Activated CD4-positive, CD25-positive, alpha-beta regulatory T cell treated with anti-CD3 and anti-CD28 coated beads, Interleukin-2, amount 50 U/mL, for 16 hours (primary cell): Measurements from ENCODE around the gene BRCA1.
"Not testable (repeated sequence)": the region's sequence is repeated elsewhere in the genome, so short reads cannot be mapped to it uniquely, and the experiment has no call there.

Source experiments
- DNase-seq: peaks from one replicate; pipeline ENCODE4 v3.0.0-alpha.2; 2020; ENCODE audit warnings: low read depth, low spot score

BRCA1 gene

GRCh38 chr17:43006639-43007551 lies 118.3 kb downstream of the BRCA1 start, which contains the start of gene IFI35:
Gene IFI35 (plus strand): TSS chr17:43006784. CDS start chr17:43006948, 164 bp downstream.
- peak; percentile 78 for DNase-seq

- DNase-seq = no peak
Measured at GRCh38 chr17:43003542-43004172, 121.5 kb downstream of the BRCA1 start.

DNA sequence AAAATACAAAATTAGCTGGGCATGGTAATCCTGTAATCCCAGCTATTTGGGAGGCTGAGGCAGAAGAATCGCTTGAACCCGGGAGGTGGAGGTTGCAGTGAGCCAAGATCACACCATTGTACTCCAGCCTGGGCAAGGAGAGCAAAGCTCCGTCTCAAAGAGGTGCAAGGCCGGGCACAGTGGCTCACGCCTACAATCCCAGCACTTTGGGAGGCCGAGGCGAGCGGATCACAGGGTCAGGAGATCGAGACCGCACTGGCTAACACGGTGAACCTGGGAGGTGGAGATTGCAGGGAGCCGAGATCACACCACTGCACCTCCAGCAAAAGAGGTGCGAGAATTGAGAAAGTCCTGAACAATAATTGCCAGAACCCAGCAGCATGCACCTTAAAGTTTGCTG lies 124.3 kb downstream of the BRCA1 start:
- not testable (repeated sequence) for DNase-seq

DNA sequence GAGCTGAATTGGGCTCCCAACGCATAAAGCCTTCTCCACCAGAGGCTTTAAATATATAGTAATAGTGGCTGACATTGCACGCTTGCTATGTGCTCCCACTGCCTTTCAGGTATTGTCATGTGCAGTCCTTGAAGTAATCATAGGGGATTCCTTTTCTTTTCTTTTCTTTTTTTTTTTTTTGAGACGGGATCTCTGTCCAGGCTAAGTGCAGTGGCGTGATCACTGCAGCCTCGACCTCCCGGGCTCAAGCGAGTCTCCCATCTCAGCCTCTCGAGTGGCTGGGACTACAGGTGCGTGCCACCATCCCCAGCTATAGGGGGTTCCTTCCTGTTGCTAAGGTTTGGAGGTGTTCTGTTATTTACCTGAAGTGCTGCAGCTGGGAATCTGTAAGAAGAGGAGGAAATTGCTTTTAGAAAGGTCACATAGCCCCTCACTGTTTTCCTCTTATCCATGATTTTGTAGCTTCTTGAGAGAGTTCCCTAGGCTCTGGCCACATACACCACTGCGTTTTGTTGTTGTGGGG lies 126.1 kb downstream of the BRCA1 start:
- no peak for DNase-seq

GRCh38 chr17:42997984-42998938 lies 126.9 kb downstream of the BRCA1 start, which contains the start of gene RPL27:
Gene RPL27 (plus strand): TSS chr17:42998419. CDS start chr17:42998751, 332 bp downstream.
- DNase-seq = peak; percentile 96

- DNase-seq = no peak
Measured at GRCh38 chr17:42997390-42997983, 127.7 kb downstream of the BRCA1 start.
